Endothelial cell of umbilical vein (primary cell): ENCODE results near the gene C1orf53. TPM values are rescaled to one million over a fixed set of nuclear protein-coding genes. Genes with fewer than 3 reads are reported as not detected.

Source experiments
- BruUV-seq: library from RNA; stranded (reverse); fragments of 400-500 nt; replicated peaks from 2 replicates; lab custom pipeline; 2021; lab: Mats Ljungman, UMichigan
- CTCF ChIA-PET: fragments of 300-600, 350-600 bp; sonication (Branson Sonifier 250); formaldehyde crosslinking; loops from one replicate; lab custom pipeline; 2021; ENCODE audit warnings: antibody characterized with exemption, inconsistent platforms; lab: Charles Lee
- POLR2A ChIA-PET: fragments of 300-600, 350-600 bp; sonication (Branson Sonifier 250); formaldehyde crosslinking; loops from one replicate; lab custom pipeline; 2021; ENCODE audit warnings: antibody characterized with exemption, inconsistent platforms; lab: Charles Lee
- DNase-seq: peaks from one replicate; pipeline ENCODE4 v3.0.0-alpha.2; 2011; ENCODE audit warnings: low read depth, low spot score
- FAIRE-seq: peaks from 2 replicates; lab custom pipeline; 2011; peaks lifted over from hg19 to GRCh38; lab: Jason Lieb, UNC
- H2AFZ ChIP-seq: 2 replicates; pipeline ENCODE4 v1.6.0; 2012; ENCODE audit warnings: low read depth, low read length, control low read depth, inconsistent platforms
- H3K27ac ChIP-seq: 2 replicates; pipeline ENCODE4 v1.5.1; 2011; ENCODE audit warnings: low read depth, mild to moderate bottlenecking, control low read depth, low read length, moderate library complexity; ENCODE audit not compliant: insufficient read depth
- H3K27me3 ChIP-seq, 2 experiments: 2 replicates each; pipeline versions ENCODE4 v1.6.0 to v1.6.1; 2011; ENCODE audit warnings: low read length in 2 of 2, mixed read lengths in 1 of 2; ENCODE audit not compliant: control insufficient read depth in 2 of 2, insufficient read depth in 2 of 2
- H3K36me3 ChIP-seq, 2 experiments: 2 replicates in 1 of 2; 3 replicates in 1 of 2; pipeline ENCODE4 v1.5.1; 2011; ENCODE audit warnings: low read length in 2 of 2, mild to moderate bottlenecking in 1 of 2, moderate library complexity in 1 of 2; ENCODE audit not compliant: control insufficient read depth in 2 of 2, insufficient read depth in 2 of 2; ENCODE audit errors: extremely low read depth in 1 of 2
- H3K4me1 ChIP-seq: 3 replicates; pipeline ENCODE4 v1.5.1; 2011; ENCODE audit warnings: mild to moderate bottlenecking, low read length; ENCODE audit not compliant: control insufficient read depth, insufficient read depth; ENCODE audit errors: extremely low read depth
- H3K4me2 ChIP-seq: 2 replicates; pipeline ENCODE4 v1.6.1; 2011; ENCODE audit warnings: low read length, control low read depth, mixed read lengths; ENCODE audit not compliant: insufficient read depth
- H3K4me3 ChIP-seq, 3 experiments: fragments of 200-600 bp in 1 of 3; sonication (generic), shearing (Covaris generic) in 1 of 3; replicated peaks in 1 of 3; 2 replicates each; pipeline ENCODE4 v1.5.1; 2011 to 2016; ENCODE audit warnings: control low read depth in 3 of 3, low read length in 3 of 3, mild to moderate bottlenecking in 2 of 3, inconsistent platforms in 1 of 3, low read depth in 1 of 3, moderate library complexity in 1 of 3; ENCODE audit not compliant: insufficient read depth in 1 of 3
- H3K79me2 ChIP-seq: 2 replicates; pipeline ENCODE4 v1.6.0; 2012; ENCODE audit warnings: low read length, inconsistent platforms; ENCODE audit not compliant: control insufficient read depth, insufficient read depth
- H3K9ac ChIP-seq: replicated peaks from 2 replicates; pipeline ENCODE3; 2011; ENCODE audit warnings: low read length, control low read depth; ENCODE audit not compliant: insufficient read depth; ENCODE audit errors: extremely low read depth
- H3K9me1 ChIP-seq: replicated peaks from 3 replicates; pipeline ENCODE4 v1.6.0; 2011; ENCODE audit warnings: mild to moderate bottlenecking, low read length; ENCODE audit not compliant: control insufficient read depth, insufficient read depth; ENCODE audit errors: extremely low read depth
- H3K9me3 ChIP-seq: replicated peaks from 2 replicates; pipeline ENCODE4 v1.5.1; 2012; ENCODE audit warnings: low read length, inconsistent platforms; ENCODE audit not compliant: control insufficient read depth, insufficient read depth
- H4K20me1 ChIP-seq: replicated peaks from 2 replicates; pipeline ENCODE3; 2011; ENCODE audit warnings: mild to moderate bottlenecking, low read length; ENCODE audit not compliant: control insufficient read depth, insufficient read depth; ENCODE audit errors: extremely low read depth
- CTCF ChIP-seq, 2 donors: IDR thresholded peaks; 1 replicate in 1 of 2; 2 replicates in 1 of 2; pipeline ENCODE4 v1.5.1; 2011; ENCODE audit warnings: low read length in 2 of 2, mild to moderate bottlenecking in 2 of 2, moderate library complexity in 2 of 2, control low read depth in 1 of 2, inconsistent platforms in 1 of 2, low read depth in 1 of 2; ENCODE audit not compliant: insufficient read depth in 1 of 2; ENCODE audit errors: extremely low read depth in 1 of 2
- EZH2 ChIP-seq: IDR thresholded peaks from 2 replicates; pipeline ENCODE4 v1.6.1; 2012; ENCODE audit warnings: borderline replicate concordance, low read depth, mild to moderate bottlenecking, moderate library complexity, low read length, inconsistent platforms; ENCODE audit not compliant: severe bottlenecking
- FOS ChIP-seq: IDR thresholded peaks from 2 replicates; pipeline ENCODE4 v1.6.1; 2011; ENCODE audit warnings: mild to moderate bottlenecking, low read length, moderate library complexity, borderline replicate concordance; ENCODE audit not compliant: insufficient read depth
- GATA2 ChIP-seq: IDR thresholded peaks from 2 replicates; pipeline ENCODE4 v1.7.0; 2011; ENCODE audit warnings: low read depth, mild to moderate bottlenecking, moderate library complexity, mixed read lengths, low read length; ENCODE audit not compliant: insufficient read length, insufficient read depth
- JUN ChIP-seq: IDR thresholded peaks from 2 replicates; pipeline ENCODE4 v1.6.1; 2011; ENCODE audit warnings: borderline replicate concordance, low read depth; ENCODE audit not compliant: insufficient read length, insufficient read depth
- MYC ChIP-seq: IDR thresholded peaks from one replicate; pipeline ENCODE4 v1.6.1; 2011; ENCODE audit warnings: mild to moderate bottlenecking, low read depth, low read length
- POLR2A ChIP-seq: IDR thresholded peaks from 2 replicates; pipeline ENCODE4 v1.6.1; 2012; ENCODE audit warnings: low read depth, mild to moderate bottlenecking, control low read depth, low read length
- POLR2AphosphoS5 ChIP-seq: IDR thresholded peaks from 2 replicates; pipeline ENCODE4 v1.6.1; 2012; ENCODE audit warnings: low read depth, mild to moderate bottlenecking, control low read depth, low read length, moderate library complexity; ENCODE audit not compliant: insufficient read depth
- dilution Hi-C: fragments of 300-500 bp; cut with MboI; formaldehyde crosslinking; loops from one replicate; pipeline ENCODE4 v1.15.0; 2019; ENCODE audit warnings: low sequenced_read_pairs; ENCODE audit not compliant: extremely low pct_ligation_motif_present
- intact Hi-C: fragments of 100-400 bp; cut with micrococcal nuclease; formaldehyde crosslinking; loops from one replicate; pipeline ENCODE4 v1.10.0; 2022
- polyA plus RNA-seq, 4 experiments: library from polyadenylated mRNA; depleted of rRNA in 3 of 4; stranded (reverse) in 3 of 4; unstranded in 1 of 4; fragments of >200 nt; gene quantifications; 2 replicates each; pipeline versions ENCODE4 v1.2.1 to v1.2.3, GENCODE V29; 2011 to 2012; ENCODE audit warnings: missing spikeins in 1 of 4
- total RNA-seq: library from RNA; stranded (reverse); gene quantifications from 2 replicates; pipeline ENCODE4 v1.2.3, GENCODE V29; 2021
- TF ChIP-seq, protein P1 (sequence below): IDR thresholded peaks from 2 replicates; pipeline ENCODE4 v1.6.1; 2011; ENCODE audit not compliant: insufficient read depth, insufficient read length

C1orf53 gene
- total and polyA plus RNA-seq, 2 donors (not counting 3 experiments of a cell fraction or from before 2014, with no cell fraction given): 3.5 to 6.5 TPM

GRCh38 chr1:197909384-197909783 is 7.0 kb downstream of the C1orf53 start:
- Histone ChIP-seq H3K4me1 (peaks cover 18% of the 10 kb centered on the region), H3K27me3 (peaks cover 64 to 89% of the 10 kb centered on the region in 2 experiments), H3K79me2 (no peaks in the 10 kb centered on the region), H3K9ac (no peak overlapping the region), H3K27ac (no peak overlapping the region), H2AFZ (no peak overlapping the region), H3K4me3 (no peak overlapping the region), H3K9me3 (no peaks in the 10 kb centered on the region), H4K20me1 (no peaks in the 10 kb centered on the region), H3K36me3 (no peaks in the 10 kb centered on the region), H3K9me1 (no peaks in the 10 kb centered on the region), H3K4me2 (no peak overlapping the region)
- TF ChIP-seq JUN (no peak), POLR2AphosphoS5 (no peak), CTCF (IDR thresholded peaks at IDR 0.05; ENCODE audit: extremely low read depth in 1 of 2, insufficient read depth in 1 of 2, low read depth in 1 of 2, low read length in 2 of 2) (no peak), FOS (no peak), POLR2A (no peak), EZH2 (no peak), MYC (no peak), GATA2 (no peak)
- TF ChIP-seq, protein P1, sequence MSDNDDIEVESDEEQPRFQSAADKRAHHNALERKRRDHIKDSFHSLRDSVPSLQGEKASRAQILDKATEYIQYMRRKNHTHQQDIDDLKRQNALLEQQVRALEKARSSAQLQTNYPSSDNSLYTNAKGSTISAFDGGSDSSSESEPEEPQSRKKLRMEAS: no peak
- no TSS peak for BruUV-seq
- CTCF ChIA-PET: interaction anchor here (1.0 to 4.9 kb wide), 4 partner anchors 41 to 390 kb away, joined by 3 to 17 read pairs (median 6); no protein-coding TSS in a partner anchor
- no peak for FAIRE-seq
- intact Hi-C loops: loop anchor here (1.0 kb wide), 1 partner anchor 9 kb away; no protein-coding TSS in a partner anchor
- dilution Hi-C loops: no loop called here
- no peak for DNase-seq
- POLR2A ChIA-PET: no interaction called here
